Stimulated activated memory B cell treated with anti-CD40 and anti-IgM and Interleukin-4, amounts not matched to agents 10 μg/mL and 1 μg/mL and 100 μg/mL, for 72 hours (primary cell): ENCODE results near the gene HJV.

Experiments
- ATAC-seq: fragments of 150-1000 bp; cut with Tn5 transposase; 2 replicates; pipeline ENCODE4 v1.10.0; 2021
- H3K27ac Mint-ChIP-seq: one replicate; pipeline ENCODE4 v1.8.0; 2022; ENCODE audit warnings: mild to moderate bottlenecking, mixed read lengths
- H3K27me3 Mint-ChIP-seq: one replicate; pipeline ENCODE4 v1.8.0; 2022; ENCODE audit warnings: mixed read lengths
- H3K36me3 Mint-ChIP-seq: one replicate; pipeline ENCODE4 v1.8.0; 2022; ENCODE audit warnings: mixed read lengths
- H3K4me1 Mint-ChIP-seq: one replicate; pipeline ENCODE4 v1.8.0; 2022; ENCODE audit warnings: mixed read lengths
- H3K4me3 Mint-ChIP-seq: one replicate; pipeline ENCODE4 v1.8.0; 2022; ENCODE audit warnings: mild to moderate bottlenecking, moderate library complexity, mixed read lengths
- H3K9me3 Mint-ChIP-seq: one replicate; pipeline ENCODE4 v1.8.0; 2022; ENCODE audit warnings: mixed read lengths

HJV gene

GRCh38 chr1:146007489-146008133 lies 13.9 kb downstream of the HJV start:
- Mint-ChIP-seq H3K36me3 (no peaks in the 10 kb centered on the region), H3K9me3 (no peaks in the 10 kb centered on the region), H3K27me3 (no peaks in the 10 kb centered on the region), H3K4me3 (peak overlapping the region; percentile 63), H3K27ac (peak overlapping the region; percentile 89), H3K4me1 (peaks cover 37% of the 10 kb centered on the region)
- no peak for ATAC-seq

- no peak overlapping the region for H3K4me3 Mint-ChIP-seq
- H3K4me1 Mint-ChIP-seq, result peaks cover 66% of the 10 kb centered on the region
- H3K27ac Mint-ChIP-seq, result peak overlapping the region; percentile 96
- H3K9me3 Mint-ChIP-seq, result no peaks in the 10 kb centered on the region
- H3K36me3 Mint-ChIP-seq, result no peaks in the 10 kb centered on the region
- H3K27me3 Mint-ChIP-seq, result no peaks in the 10 kb centered on the region
- ATAC-seq, result no peak
Measured at GRCh38 chr1:146001709-146002108, 19.8 kb downstream of the HJV start.

GRCh38 chr1:145999321-146000024 lies 22.1 kb downstream of the HJV start:
- peaks cover 12% of the 10 kb centered on the region for H3K36me3 Mint-ChIP-seq
- H3K27ac Mint-ChIP-seq, result peak overlapping the region; percentile 96
- H3K9me3 Mint-ChIP-seq, result no peaks in the 10 kb centered on the region
- H3K27me3 Mint-ChIP-seq, result no peaks in the 10 kb centered on the region
- peak overlapping the region; percentile 2 for H3K4me3 Mint-ChIP-seq
- ATAC-seq, result peak; percentile 2
- peaks cover 48% of the 10 kb centered on the region for H3K4me1 Mint-ChIP-seq

GRCh38 chr1:145997718-145998023 lies 23.9 kb downstream of the HJV start:
- H3K4me1 Mint-ChIP-seq, result peaks cover 61% of the 10 kb centered on the region
- H3K36me3 Mint-ChIP-seq, result peaks cover 29% of the 10 kb centered on the region
- H3K4me3 Mint-ChIP-seq, result peak overlapping the region; percentile 90
- H3K27me3 Mint-ChIP-seq, result no peaks in the 10 kb centered on the region
- H3K27ac Mint-ChIP-seq, result peak overlapping the region; percentile 96
- no peaks in the 10 kb centered on the region for H3K9me3 Mint-ChIP-seq
- ATAC-seq, result no peak

- H3K27ac Mint-ChIP-seq, result peak overlapping the region; percentile 96
Measured at GRCh38 chr1:145997016-145997717, 24.4 kb downstream of the HJV start.

GRCh38 chr1:145996433-145997015 lies 25.0 kb downstream of the HJV start, which contains the start of gene TXNIP:
TSS of gene TXNIP (minus strand) at chr1:145996579. CDS start at chr1:145996266, 313 bp downstream.
- Mint-ChIP-seq H3K4me1 (peaks cover 69% of the 10 kb centered on the region), H3K36me3 (peaks cover 35% of the 10 kb centered on the region), H3K9me3 (no peaks in the 10 kb centered on the region), H3K27ac (peak within 1 kb of the TSS; percentile 96), H3K27me3 (no peaks in the 10 kb centered on the region), H3K4me3 (peak within 1 kb of the TSS; percentile 90)
- peak; percentile 94 for ATAC-seq

More at GRCh38 chr1:145997016-145997717, 24.4 kb downstream of the HJV start:
- peaks cover 67% of the 10 kb centered on the region for H3K4me1 Mint-ChIP-seq
- H3K9me3 Mint-ChIP-seq, result no peaks in the 10 kb centered on the region
- no peaks in the 10 kb centered on the region for H3K27me3 Mint-ChIP-seq
- peak overlapping the region; percentile 90 for H3K4me3 Mint-ChIP-seq
- H3K36me3 Mint-ChIP-seq, result peaks cover 34% of the 10 kb centered on the region
- peak; percentile 88 for ATAC-seq

- peaks cover 72% of the 10 kb centered on the region for H3K4me1 Mint-ChIP-seq
- peak overlapping the region; percentile 96 for H3K27ac Mint-ChIP-seq
- peak overlapping the region; percentile 90 for H3K4me3 Mint-ChIP-seq
- no peak for ATAC-seq
- H3K27me3 Mint-ChIP-seq, result no peaks in the 10 kb centered on the region
- peaks cover 35% of the 10 kb centered on the region for H3K36me3 Mint-ChIP-seq
- H3K9me3 Mint-ChIP-seq, result no peaks in the 10 kb centered on the region
Measured at GRCh38 chr1:145995964-145996432, 25.5 kb downstream of the HJV start.

GRCh38 chr1:145995148-145995881 lies 26.2 kb downstream of the HJV start:
- Mint-ChIP-seq H3K27me3 (no peaks in the 10 kb centered on the region), H3K4me3 (peak overlapping the region; percentile 90), H3K27ac (peak overlapping the region; percentile 96)

GRCh38 chr1:145994391-145995120 lies 27.0 kb downstream of the HJV start:
- Mint-ChIP-seq H3K27ac (peak overlapping the region; percentile 96), H3K36me3 (peaks cover 35% of the 10 kb centered on the region), H3K4me1 (peaks cover 75% of the 10 kb centered on the region), H3K9me3 (no peaks in the 10 kb centered on the region), H3K4me3 (peak overlapping the region; percentile 90), H3K27me3 (no peaks in the 10 kb centered on the region)
- no peak for ATAC-seq

More at GRCh38 chr1:145995148-145995881, 26.2 kb downstream of the HJV start:
- peaks cover 78% of the 10 kb centered on the region for H3K4me1 Mint-ChIP-seq
- H3K9me3 Mint-ChIP-seq, result no peaks in the 10 kb centered on the region
- peaks cover 35% of the 10 kb centered on the region for H3K36me3 Mint-ChIP-seq
- ATAC-seq, result no peak

GRCh38 chr1:145993618-145994390 lies 27.7 kb downstream of the HJV start:
- Mint-ChIP-seq H3K36me3 (peaks cover 35% of the 10 kb centered on the region), H3K27ac (peak overlapping the region; percentile 96), H3K9me3 (no peaks in the 10 kb centered on the region), H3K27me3 (no peaks in the 10 kb centered on the region), H3K4me3 (peak overlapping the region; percentile 90), H3K4me1 (peaks cover 71% of the 10 kb centered on the region)
- no peak for ATAC-seq

GRCh38 chr1:145992958-145993617 lies 28.4 kb downstream of the HJV start:
- peak overlapping the region; percentile 96 for H3K27ac Mint-ChIP-seq
- H3K9me3 Mint-ChIP-seq, result no peaks in the 10 kb centered on the region
- ATAC-seq, result no peak
- peaks cover 71% of the 10 kb centered on the region for H3K4me1 Mint-ChIP-seq
- peak overlapping the region; percentile 90 for H3K4me3 Mint-ChIP-seq
- peaks cover 35% of the 10 kb centered on the region for H3K36me3 Mint-ChIP-seq
- H3K27me3 Mint-ChIP-seq, result no peaks in the 10 kb centered on the region

GRCh38 chr1:145992502-145992936 lies 29.0 kb downstream of the HJV start:
- peaks cover 71% of the 10 kb centered on the region for H3K4me1 Mint-ChIP-seq
- H3K27ac Mint-ChIP-seq, result peak overlapping the region; percentile 67
- no peak for ATAC-seq
- peaks cover 35% of the 10 kb centered on the region for H3K36me3 Mint-ChIP-seq
- H3K27me3 Mint-ChIP-seq, result no peaks in the 10 kb centered on the region
- H3K9me3 Mint-ChIP-seq, result no peaks in the 10 kb centered on the region
- H3K4me3 Mint-ChIP-seq, result peak overlapping the region; percentile 49
